ENCODE measurements around the gene GKN1.
"Not testable (repeated sequence)": the region's sequence is repeated elsewhere in the genome, so short reads cannot be mapped to it uniquely, and the experiment has no call there.

The GKN1 gene

GRCh38 chr2:68952887-68953521 is 21.4 kb upstream of the GKN1 start, which contains the start of gene GKN2:
Gene GKN2 (minus strand): TSS chr2:68952893. CDS start chr2:68952861, 32 bp downstream.
- no peak for DNase-seq (ENCODE audit: low read depth)
- TF ChIP-seq CTCF (IDR thresholded peaks at IDR 0.05; ENCODE audit: insufficient read depth, low read depth, low read length, missing control alignments) = no peak
- H3K4me3 ChIP-seq (ENCODE audit: low read depth, low read length) = no peak within 1 kb of the TSS

GRCh38 chr2:68955432-68955831 is 19.0 kb upstream of the GKN1 start:
- DNase-seq (ENCODE audit: low read depth); H3K4me3 ChIP-seq (ENCODE audit: low read depth, low read length): not testable (repeated sequence)

GRCh38 chr2:68959001-68959400 is 15.4 kb upstream of the GKN1 start:
- TF ChIP-seq CTCF (IDR thresholded peaks at IDR 0.05; ENCODE audit: insufficient read depth, low read depth, low read length, missing control alignments) = no peak
- H3K4me3 ChIP-seq (ENCODE audit: low read depth, low read length) = no peak overlapping the region
- DNase-seq (ENCODE audit: low read depth) = no peak

- no peak for DNase-seq (ENCODE audit: low read depth)
- no peak for TF ChIP-seq CTCF (IDR thresholded peaks at IDR 0.05; ENCODE audit: insufficient read depth, low read depth, low read length, missing control alignments)
- H3K4me3 ChIP-seq (ENCODE audit: low read depth, low read length) = no peak overlapping the region
Measured at GRCh38 chr2:68961380-68961779, 13.1 kb upstream of the GKN1 start.

- no peak overlapping the region for H3K4me3 ChIP-seq (ENCODE audit: low read depth, low read length)
- TF ChIP-seq CTCF (IDR thresholded peaks at IDR 0.05; ENCODE audit: insufficient read depth, low read depth, low read length, missing control alignments) = no peak
- DNase-seq (ENCODE audit: low read depth) = no peak
Measured at GRCh38 chr2:68964282-68964681, 10.2 kb upstream of the GKN1 start.

- H3K4me3 ChIP-seq (ENCODE audit: low read depth, low read length) = no peak overlapping the region
- DNase-seq (ENCODE audit: low read depth) = no peak
- TF ChIP-seq CTCF (IDR thresholded peaks at IDR 0.05; ENCODE audit: insufficient read depth, low read depth, low read length, missing control alignments) = no peak
Measured at GRCh38 chr2:68968221-68968620, 6.2 kb upstream of the GKN1 start.

- no peak for TF ChIP-seq CTCF (IDR thresholded peaks at IDR 0.05; ENCODE audit: insufficient read depth, low read depth, low read length, missing control alignments)
- no peak overlapping the region for H3K4me3 ChIP-seq (ENCODE audit: low read depth, low read length)
- DNase-seq (ENCODE audit: low read depth) = no peak
Measured at GRCh38 chr2:68969736-68970490, 4.5 kb upstream of the GKN1 start.
